Colonic mucosa (tissue), 4 donors: ENCODE results near the gene ARMC8. TPM values are rescaled to one million over a fixed set of nuclear protein-coding genes. Genes with fewer than 3 reads are reported as not detected.

Experiments
- DNase-seq: peaks from one replicate; pipeline ENCODE4 v3.0.0-alpha.2; 2020
- H3K27ac ChIP-seq: fragments of 200-600 bp; one replicate; pipeline ENCODE4 v1.8.0; 2021
- H3K27me3 ChIP-seq: fragments of 200-600 bp; one replicate; pipeline ENCODE4 v1.8.0; 2021
- H3K36me3 ChIP-seq: fragments of 200-600 bp; one replicate; pipeline ENCODE4 v1.8.0; 2021
- H3K4me1 ChIP-seq: fragments of 200-600 bp; one replicate; pipeline ENCODE4 v1.8.0; 2021; ENCODE audit warnings: mild to moderate bottlenecking
- H3K4me3 ChIP-seq: fragments of 200-600 bp; one replicate; pipeline ENCODE4 v1.8.0; 2021
- H3K9ac ChIP-seq, 2 donors: one replicate each; pipeline ENCODE4 v1.7.0; 2013; ENCODE audit warnings: control low read depth in 2 of 2, low read depth in 2 of 2, low read length in 2 of 2
- H3K9me3 ChIP-seq: fragments of 200-600 bp; one replicate; pipeline ENCODE4 v1.8.0; 2021
- CTCF ChIP-seq: fragments of 200-600 bp; IDR thresholded peaks from one replicate; pipeline ENCODE4 v1.8.0; 2022; ENCODE audit warnings: antibody characterized with exemption, mild to moderate bottlenecking
- intact Hi-C: fragments of 100-400 bp; cut with DNase I; formaldehyde crosslinking; loops from one replicate; pipeline ENCODE4 v1.14.1; 2022
- total RNA-seq, 2 donors: library from RNA; stranded (reverse); fragmentation: NEBNext Ultra II Directional in 1 of 2; extraction: Animal tissue kit (Norgen Biotek cat#: 25700) in 1 of 2; gene quantifications; one replicate each; pipeline ENCODE4 v1.2.1, GENCODE V29; 2021
- donor health status: healthy.
- donor health status: DM: no; HTN: no; CAD: no.
- donor health status: DM: no; HTN: no; CAD: no.

ARMC8 gene
- total RNA-seq, 2 donors from 2014 or later, result 29.9 to 35.0 TPM

GRCh38 chr3:138297876-138298275 lies 110.8 kb downstream of the ARMC8 start:
- Histone ChIP-seq H3K27me3 (no peaks in the 10 kb centered on the region), H3K9me3 (no peaks in the 10 kb centered on the region), H3K4me3 (no peak overlapping the region), H3K9ac (no peak overlapping the region), H3K27ac (no peak overlapping the region), H3K36me3 (peaks cover 9% of the 10 kb centered on the region), H3K4me1 (no peaks in the 10 kb centered on the region)
- intact Hi-C loops, result no loop called here
- no peak for DNase-seq
- TF ChIP-seq CTCF, result no peak

GRCh38 chr3:138300647-138301046 lies 113.5 kb downstream of the ARMC8 start:
- H3K27me3 ChIP-seq, result no peaks in the 10 kb centered on the region
- no peak overlapping the region for H3K4me3 ChIP-seq
- H3K36me3 ChIP-seq, result peaks cover under 1% of the 10 kb centered on the region
- TF ChIP-seq CTCF, result no peak
- DNase-seq, result no peak
- intact Hi-C loops, result no loop called here
- no peak overlapping the region for H3K9ac ChIP-seq
- no peaks in the 10 kb centered on the region for H3K9me3 ChIP-seq
- H3K4me1 ChIP-seq, result no peaks in the 10 kb centered on the region
- H3K27ac ChIP-seq, result no peak overlapping the region

GRCh38 chr3:138303474-138303873 lies 116.4 kb downstream of the ARMC8 start:
- no peaks in the 10 kb centered on the region for H3K9me3 ChIP-seq
- no peak for TF ChIP-seq CTCF

GRCh38 chr3:138307899-138308298 lies 120.8 kb downstream of the ARMC8 start:
- H3K27me3 ChIP-seq, result no peaks in the 10 kb centered on the region
- intact Hi-C loops, result no loop called here
- no peak overlapping the region for H3K9ac ChIP-seq
- no peaks in the 10 kb centered on the region for H3K36me3 ChIP-seq
- no peak for TF ChIP-seq CTCF
- H3K9me3 ChIP-seq, result no peaks in the 10 kb centered on the region
- DNase-seq, result no peak
- no peak overlapping the region for H3K4me3 ChIP-seq
- H3K27ac ChIP-seq, result no peak overlapping the region
- H3K4me1 ChIP-seq, result no peaks in the 10 kb centered on the region

More at GRCh38 chr3:138303474-138303873, 116.4 kb downstream of the ARMC8 start:
- Histone ChIP-seq H3K9ac (no peak overlapping the region), H3K4me1 (no peaks in the 10 kb centered on the region), H3K36me3 (no peaks in the 10 kb centered on the region), H3K27me3 (no peaks in the 10 kb centered on the region), H3K4me3 (no peak overlapping the region), H3K27ac (no peak overlapping the region)
- intact Hi-C loops, result no loop called here
- DNase-seq, result no peak

- intact Hi-C loops, result no loop called here
- no peaks in the 10 kb centered on the region for H3K4me1 ChIP-seq
- DNase-seq, result no peak
- H3K9me3 ChIP-seq, result no peaks in the 10 kb centered on the region
- no peaks in the 10 kb centered on the region for H3K36me3 ChIP-seq
- no peak for TF ChIP-seq CTCF
- no peak overlapping the region for H3K27ac ChIP-seq
- H3K9ac ChIP-seq, result no peak overlapping the region
- no peak overlapping the region for H3K4me3 ChIP-seq
- H3K27me3 ChIP-seq, result no peaks in the 10 kb centered on the region
Measured at GRCh38 chr3:138308783-138309182, 121.7 kb downstream of the ARMC8 start.

GRCh38 chr3:138310494-138310893 lies 123.4 kb downstream of the ARMC8 start:
- Histone ChIP-seq H3K27me3 (no peaks in the 10 kb centered on the region), H3K36me3 (no peaks in the 10 kb centered on the region), H3K9me3 (no peaks in the 10 kb centered on the region), H3K9ac (no peak overlapping the region), H3K4me1 (no peaks in the 10 kb centered on the region), H3K4me3 (no peak overlapping the region), H3K27ac (no peak overlapping the region)
- TF ChIP-seq CTCF, result no peak
- no peak for DNase-seq
- intact Hi-C loops, result no loop called here
